Activated gamma-delta T cell (primary cell): Measurements from ENCODE around the gene TUBA3E.
"Not testable (repeated sequence)": the region's sequence is repeated elsewhere in the genome, so short reads cannot be mapped to it uniquely, and the experiment has no call there.

Source experiments
- DNase-seq: peaks from one replicate; lab custom pipeline; 2025; lab: John Stamatoyannopoulos, UW

The TUBA3E gene

GRCh38 chr2:130191319-130191718, 6.9 kb downstream of the TUBA3E start:
- not testable (repeated sequence) for DNase-seq

DNA sequence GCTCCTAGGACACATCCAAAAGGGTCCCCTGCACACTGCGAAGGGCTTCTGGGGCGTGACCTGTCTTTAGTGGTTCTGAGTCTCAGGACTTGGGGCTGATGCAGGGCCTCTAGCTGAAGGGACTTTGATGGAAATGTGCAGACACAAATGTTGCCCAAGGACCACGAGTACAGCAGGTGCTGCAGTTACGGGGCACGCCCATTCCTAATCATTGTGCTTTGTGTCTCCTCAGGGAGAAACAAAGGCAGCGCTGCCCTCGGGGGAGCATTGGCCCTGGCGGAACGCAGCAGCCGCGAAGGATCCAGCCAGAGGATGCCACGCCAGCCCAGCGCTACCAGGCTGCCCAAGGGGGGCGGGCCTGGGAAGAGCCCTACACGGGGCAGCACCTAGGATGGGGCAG, 8.0 kb downstream of the TUBA3E start:
- no peak for DNase-seq

DNA sequence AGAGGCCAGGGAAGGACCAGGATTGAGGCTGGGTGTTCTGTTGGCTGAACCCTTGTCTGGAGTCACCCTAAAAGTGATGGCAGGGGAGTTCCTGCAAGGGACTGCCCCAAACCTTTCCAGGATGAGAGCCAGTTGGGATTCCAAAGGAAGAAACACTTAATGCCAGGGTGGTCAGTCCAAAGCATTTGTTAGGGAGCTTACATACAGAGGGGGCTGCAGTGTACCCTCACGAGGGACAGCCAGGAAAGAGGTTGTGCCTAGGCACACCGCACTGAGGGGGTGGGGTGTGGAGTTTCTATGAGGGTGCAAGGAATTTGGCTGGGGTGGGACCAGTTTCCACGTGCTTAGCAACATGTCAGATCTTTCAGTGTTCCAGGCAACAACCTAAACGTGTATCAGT, 9.3 kb downstream of the TUBA3E start:
- DNase-seq: not testable (repeated sequence)

- DNase-seq: not testable (repeated sequence)
Observed at GRCh38 chr2:130187859-130188792, 10.1 kb downstream of the TUBA3E start.

GRCh38 chr2:130187268-130187667, 11.0 kb downstream of the TUBA3E start:
- DNase-seq: no peak

GRCh38 chr2:130186391-130186790, 11.8 kb downstream of the TUBA3E start:
- DNase-seq: no peak

- no peak for DNase-seq
Observed at GRCh38 chr2:130185896-130186295, 12.3 kb downstream of the TUBA3E start.

GRCh38 chr2:130185436-130185835, 12.8 kb downstream of the TUBA3E start:
- DNase-seq: no peak

GRCh38 chr2:130183512-130184373, 14.5 kb downstream of the TUBA3E start:
- DNase-seq: no peak

- DNase-seq: not testable (repeated sequence)
Observed at GRCh38 chr2:130182826-130183511, 15.3 kb downstream of the TUBA3E start.

DNA sequence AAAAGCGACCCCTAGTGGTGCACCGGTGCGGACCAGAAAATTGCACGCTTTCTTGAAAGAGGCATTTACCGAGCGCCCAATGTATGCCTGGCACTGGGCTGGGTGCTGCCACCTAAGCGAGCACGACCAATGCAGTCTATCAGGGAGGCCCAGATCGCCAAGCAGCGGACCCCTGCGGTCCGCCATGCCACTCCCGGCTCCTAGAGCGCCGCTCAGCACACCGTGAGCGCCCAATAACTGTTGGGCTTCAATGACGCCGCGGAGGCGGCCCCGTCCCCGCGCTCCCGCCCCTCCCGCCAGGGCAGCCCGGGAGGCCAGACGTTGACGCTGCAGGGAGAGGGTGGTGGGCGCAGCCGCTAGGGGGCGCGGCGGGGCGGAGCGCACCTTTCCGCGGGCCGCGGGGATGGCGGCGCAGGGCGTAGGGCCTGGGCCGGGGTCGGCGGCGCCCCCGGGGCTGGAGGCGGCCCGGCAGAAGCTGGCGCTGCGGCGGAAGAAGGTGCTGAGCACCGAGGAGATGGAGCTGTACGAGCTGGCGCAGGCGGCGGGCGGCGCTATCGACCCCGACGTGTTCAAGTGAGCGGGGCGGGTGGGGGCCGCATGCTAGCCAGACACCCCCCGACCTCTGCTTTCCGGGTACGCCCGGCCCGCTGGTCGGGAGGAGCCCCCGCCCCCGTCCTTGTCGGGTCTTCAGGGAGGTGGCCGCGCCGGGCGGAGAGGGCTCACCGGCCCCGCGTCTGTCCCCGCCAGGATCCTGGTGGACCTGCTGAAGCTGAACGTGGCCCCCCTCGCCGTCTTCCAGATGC, 16.2 kb downstream of the TUBA3E start, which contains the start of gene MZT2B:
TSS of gene MZT2B (plus strand) at position 383 of the 803 bp plus-strand sequence. CDS start at position 404, 21 bp downstream.
- peak; percentile 86 for DNase-seq

DNA sequence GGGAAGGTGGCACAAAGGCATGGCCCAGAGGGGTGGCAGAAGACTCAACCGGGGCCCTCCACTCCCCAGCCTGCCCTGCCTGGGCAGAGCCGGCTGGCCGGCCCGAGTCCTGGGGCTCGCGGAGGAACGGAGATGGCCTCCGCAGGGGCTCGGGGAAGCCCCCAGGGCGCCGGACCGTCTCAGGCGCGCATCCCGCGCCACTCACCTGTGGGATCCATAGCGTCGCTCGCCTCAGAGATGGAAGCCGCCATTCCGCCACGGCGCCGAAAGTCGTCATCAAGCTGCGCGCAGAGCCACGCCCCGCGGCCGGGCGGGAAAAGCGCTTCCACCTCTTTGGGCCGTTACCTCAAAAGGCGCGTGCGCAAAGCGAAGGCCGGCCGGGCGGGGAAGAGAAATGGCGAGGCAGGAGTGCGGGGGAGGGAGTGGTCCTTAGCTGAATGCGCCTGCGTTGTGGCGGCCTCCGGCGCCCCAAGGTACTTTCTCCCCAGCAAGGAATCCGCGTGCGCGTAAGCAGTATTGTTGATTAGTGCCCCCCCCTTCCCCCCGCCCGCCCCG, 16.8 kb downstream of the TUBA3E start, which contains the start of gene SMPD4:
TSS of gene SMPD4 (minus strand) at position 278 of the 555 bp plus-strand sequence. CDS start 5,010 bp downstream, outside the sequence.
- DNase-seq: peak; percentile 97

DNA sequence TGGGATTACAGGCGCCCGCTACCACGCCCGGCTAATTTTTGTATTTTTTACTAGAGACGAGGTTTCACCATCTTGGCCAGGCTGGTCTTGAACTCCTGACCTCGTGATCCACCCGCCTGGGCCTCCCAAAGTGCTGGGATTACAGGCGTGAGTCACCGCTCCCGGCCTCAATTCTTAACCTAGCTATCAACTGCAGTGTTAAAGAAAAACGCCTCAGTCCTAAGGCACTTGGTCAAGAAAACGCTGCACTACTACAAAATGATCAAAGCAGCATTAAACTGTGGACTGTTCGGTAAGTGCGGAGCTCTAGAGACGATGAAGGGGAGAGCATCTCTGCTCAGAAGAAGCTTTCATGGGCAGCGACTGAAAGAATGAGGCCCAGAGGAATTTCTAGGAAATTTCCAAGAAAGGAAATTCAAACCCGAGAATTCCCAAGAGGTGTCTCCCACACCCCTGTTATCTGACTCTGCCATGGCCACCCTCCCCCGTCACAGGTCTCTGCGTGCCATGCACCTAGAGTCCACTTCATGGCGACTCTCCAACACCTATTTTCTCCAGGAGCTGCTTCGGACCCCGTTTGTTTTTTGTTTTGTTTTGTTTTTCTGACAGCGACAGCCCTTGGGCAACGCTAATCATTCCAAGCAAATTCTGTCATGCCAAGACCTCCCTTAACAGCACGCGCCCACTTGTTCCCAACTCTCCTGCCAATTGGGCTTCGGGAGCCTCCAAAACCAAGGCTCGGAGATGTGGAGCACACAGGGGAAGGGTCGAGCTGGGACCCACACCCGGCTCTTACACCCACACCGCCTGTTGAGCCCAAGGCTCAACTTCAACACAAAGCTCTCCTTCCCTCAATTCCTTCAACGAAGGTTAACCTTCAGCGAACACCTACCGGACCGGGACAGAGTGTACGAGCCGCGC, 17.6 kb downstream of the TUBA3E start:
- DNase-seq: not testable (repeated sequence)

DNA sequence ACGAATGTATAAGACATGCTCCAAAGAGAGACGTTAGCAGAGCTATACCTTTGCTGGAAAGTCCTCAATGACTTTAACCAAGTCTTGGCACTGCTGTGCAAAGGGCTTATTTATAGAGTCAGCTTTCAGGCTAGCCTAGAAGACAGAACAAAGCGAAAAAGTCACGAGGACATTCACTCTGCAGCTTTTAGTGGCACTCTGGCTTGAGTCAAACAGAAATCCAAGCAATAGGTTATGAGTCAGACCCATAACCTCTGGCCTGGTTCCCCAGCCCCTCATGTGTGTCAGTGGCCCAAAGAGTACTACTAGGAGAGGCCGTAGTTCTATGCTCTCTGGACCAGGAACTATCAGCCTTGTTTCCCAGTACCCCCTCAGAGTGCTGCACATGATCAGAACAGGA, 23.4 kb downstream of the TUBA3E start:
- DNase-seq: not testable (repeated sequence)

DNA sequence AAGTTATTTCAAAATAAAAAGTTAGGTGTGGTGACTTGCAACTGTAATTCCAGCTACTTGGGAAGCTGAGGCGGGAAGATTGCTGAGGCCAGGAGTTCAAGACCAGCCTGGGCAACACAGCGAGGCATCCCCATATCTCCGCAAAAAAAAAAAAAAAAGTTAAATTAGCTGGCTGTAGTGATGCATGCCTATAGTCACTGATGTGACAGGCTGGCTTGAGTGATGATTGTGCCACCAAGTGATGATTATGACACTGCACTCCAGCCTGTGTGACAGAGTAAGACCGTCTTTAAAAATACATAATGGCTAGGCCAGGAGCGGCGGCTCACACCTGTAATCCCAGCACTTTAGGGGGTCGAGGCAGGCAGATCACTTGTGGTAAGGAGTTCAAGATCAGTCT, 28.3 kb downstream of the TUBA3E start:
- DNase-seq: no peak

GRCh38 chr2:130169163-130169562, 29.1 kb downstream of the TUBA3E start:
- not testable (repeated sequence) for DNase-seq

GRCh38 chr2:130166611-130167010, 31.6 kb downstream of the TUBA3E start:
- DNase-seq: not testable (repeated sequence)

DNA sequence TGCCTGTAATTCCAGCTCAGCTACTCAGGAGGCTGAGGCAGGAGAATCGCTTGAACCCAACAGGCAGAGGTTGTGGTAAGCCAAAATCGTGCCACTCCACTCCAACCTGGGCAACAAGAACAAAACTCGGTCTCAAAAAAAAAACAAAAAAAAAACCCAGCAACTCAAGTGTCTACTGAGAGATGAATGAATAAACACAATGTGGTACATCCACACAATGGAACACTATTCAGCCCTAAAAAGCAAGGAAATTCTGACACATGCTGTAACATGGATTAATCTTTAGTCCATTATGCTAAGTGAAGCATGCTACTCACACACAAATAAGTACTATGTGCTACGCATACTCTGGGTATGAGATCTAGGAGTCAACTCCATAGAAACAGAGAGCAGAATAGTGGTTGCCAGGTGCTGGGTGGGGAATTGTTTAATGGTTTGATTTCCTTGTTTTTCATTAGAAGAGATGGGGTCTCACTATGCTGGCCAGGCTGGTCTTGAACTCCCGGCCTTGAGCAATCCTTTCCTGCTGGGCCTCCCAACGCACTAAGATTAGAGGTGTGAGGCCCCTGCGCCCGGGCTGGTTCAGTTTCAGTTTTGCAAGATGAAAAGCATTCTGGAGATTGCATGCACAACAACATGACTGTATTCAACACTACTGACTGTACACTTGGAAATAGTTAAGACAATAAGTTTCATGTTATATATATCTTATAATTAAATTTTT, 32.8 kb downstream of the TUBA3E start:
- no peak for DNase-seq

DNA sequence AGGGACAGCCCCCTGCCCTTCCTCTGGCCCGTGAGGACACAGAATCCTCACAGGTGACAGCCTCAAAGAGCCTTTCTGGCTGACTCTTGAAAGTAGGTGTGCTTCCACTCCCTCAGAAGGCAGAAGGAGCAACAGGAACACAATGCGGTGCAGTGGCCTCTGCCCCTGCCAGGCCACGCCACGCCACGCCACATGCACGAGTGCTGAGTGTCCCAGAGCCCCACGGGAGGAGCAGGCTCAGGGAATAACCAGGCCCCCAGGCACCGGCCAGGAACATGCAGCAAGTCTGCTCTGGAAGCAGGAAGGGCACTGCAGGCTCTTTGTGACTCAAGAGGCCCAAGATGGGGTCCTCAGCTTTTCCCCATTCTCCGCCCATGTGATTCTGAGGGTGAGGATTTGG, 35.3 kb downstream of the TUBA3E start:
- DNase-seq: no peak
